Measurements from ENCODE around the gene LSM8.
"Not testable (repeated sequence)": the region's sequence is repeated elsewhere in the genome, so short reads cannot be mapped to it uniquely, and the experiment has no call there.

DNA sequence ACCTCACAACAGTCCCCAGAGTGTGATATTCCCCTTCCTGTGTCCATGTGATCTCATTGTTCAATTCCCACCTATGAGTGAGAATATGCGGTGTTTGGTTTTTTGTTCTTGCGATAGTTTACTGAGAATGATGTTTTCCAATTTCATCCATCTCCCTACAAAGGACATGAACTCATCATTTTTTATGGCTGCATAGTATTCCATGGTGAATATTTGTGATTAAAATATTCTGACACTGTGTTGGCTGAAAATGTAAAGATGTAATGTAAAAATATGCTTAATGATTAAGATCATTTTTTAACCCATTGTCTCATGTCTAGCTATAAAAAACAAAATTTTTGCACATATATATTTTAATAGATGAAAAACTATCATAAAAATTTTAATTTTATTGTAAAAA, 56.4 kb downstream of the LSM8 start:
- not testable (repeated sequence) for TF ChIP-seq POLR2AphosphoS5 (IDR thresholded peaks at IDR 0.05)
- TF ChIP-seq, protein P1, sequence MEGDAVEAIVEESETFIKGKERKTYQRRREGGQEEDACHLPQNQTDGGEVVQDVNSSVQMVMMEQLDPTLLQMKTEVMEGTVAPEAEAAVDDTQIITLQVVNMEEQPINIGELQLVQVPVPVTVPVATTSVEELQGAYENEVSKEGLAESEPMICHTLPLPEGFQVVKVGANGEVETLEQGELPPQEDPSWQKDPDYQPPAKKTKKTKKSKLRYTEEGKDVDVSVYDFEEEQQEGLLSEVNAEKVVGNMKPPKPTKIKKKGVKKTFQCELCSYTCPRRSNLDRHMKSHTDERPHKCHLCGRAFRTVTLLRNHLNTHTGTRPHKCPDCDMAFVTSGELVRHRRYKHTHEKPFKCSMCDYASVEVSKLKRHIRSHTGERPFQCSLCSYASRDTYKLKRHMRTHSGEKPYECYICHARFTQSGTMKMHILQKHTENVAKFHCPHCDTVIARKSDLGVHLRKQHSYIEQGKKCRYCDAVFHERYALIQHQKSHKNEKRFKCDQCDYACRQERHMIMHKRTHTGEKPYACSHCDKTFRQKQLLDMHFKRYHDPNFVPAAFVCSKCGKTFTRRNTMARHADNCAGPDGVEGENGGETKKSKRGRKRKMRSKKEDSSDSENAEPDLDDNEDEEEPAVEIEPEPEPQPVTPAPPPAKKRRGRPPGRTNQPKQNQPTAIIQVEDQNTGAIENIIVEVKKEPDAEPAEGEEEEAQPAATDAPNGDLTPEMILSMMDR (IDR thresholded peaks at IDR 0.05): not testable (repeated sequence)

Measured in suprapubic skin (tissue), 3 donors.